SK-N-SH treated with all-trans-retinoic acid at 6 μM for 48 hours (cell line): ENCODE measurements around the gene ABCC10.

Experiments
- BACH2 ChIP-seq: fragments of 250-450 bp; sonication (Bioruptor Pico); IDR thresholded peaks from 2 replicates; pipeline ENCODE4 v1.9.0; 2021; ENCODE audit warnings: mild to moderate bottlenecking, borderline replicate concordance
- GLIS3 ChIP-seq: fragments of 250-450 bp; sonication (Bioruptor Pico); IDR thresholded peaks from 2 replicates; pipeline ENCODE4 v1.5.0; 2020; ENCODE audit warnings: mild to moderate bottlenecking, moderate library complexity
- ISL1 ChIP-seq: fragments of 250-450 bp; sonication (Bioruptor Pico); IDR thresholded peaks from 2 replicates; pipeline ENCODE4 v2.1.2; 2022; ENCODE audit warnings: mild to moderate bottlenecking, moderate library complexity
- PPARA ChIP-seq: fragments of 250-450 bp; sonication (Bioruptor Pico); IDR thresholded peaks from 2 replicates; pipeline ENCODE4 v1.5.0; 2020; ENCODE audit warnings: mild to moderate bottlenecking, borderline replicate concordance
- RARB ChIP-seq: fragments of 250-450 bp; sonication (Bioruptor Pico); IDR thresholded peaks from 2 replicates; pipeline ENCODE4 v1.8.0; 2021; ENCODE audit warnings: mild to moderate bottlenecking, moderate library complexity
- TCF4 ChIP-seq: fragments of 250-450 bp; sonication (Bioruptor Pico); IDR thresholded peaks from 2 replicates; pipeline ENCODE4 v1.8.0; 2021; ENCODE audit warnings: mild to moderate bottlenecking, moderate library complexity, borderline replicate concordance
- ZFP3 ChIP-seq: fragments of 250-450 bp; sonication (Bioruptor Pico); IDR thresholded peaks from 2 replicates; pipeline ENCODE4 v1.5.0; 2020; ENCODE audit warnings: mild to moderate bottlenecking, moderate library complexity
- ZNF565 ChIP-seq: fragments of 450-650 bp; formaldehyde crosslinking; conservative IDR thresholded peaks from 2 replicates; pipeline ENCODE4 v1.5.0; 2020; ENCODE audit warnings: low read depth, mild to moderate bottlenecking, moderate library complexity
- TF ChIP-seq, protein P1 (sequence below): fragments of 250-450 bp; sonication (Bioruptor Pico); IDR thresholded peaks from 2 replicates; pipeline ENCODE4 v1.8.0; 2020; ENCODE audit warnings: mild to moderate bottlenecking, moderate library complexity, borderline replicate concordance
- TF ChIP-seq, protein P2 (sequence below): fragments of 250-450 bp; sonication (Bioruptor Pico); IDR thresholded peaks from 2 replicates; pipeline ENCODE4 v1.5.1; 2020; ENCODE audit warnings: low read depth, mild to moderate bottlenecking, moderate library complexity
- TF ChIP-seq, protein P3 (sequence below): fragments of 250-450 bp; sonication (Bioruptor Pico); IDR thresholded peaks from 2 replicates; pipeline ENCODE4 v1.5.1; 2021; ENCODE audit warnings: mild to moderate bottlenecking, moderate library complexity

DNA sequence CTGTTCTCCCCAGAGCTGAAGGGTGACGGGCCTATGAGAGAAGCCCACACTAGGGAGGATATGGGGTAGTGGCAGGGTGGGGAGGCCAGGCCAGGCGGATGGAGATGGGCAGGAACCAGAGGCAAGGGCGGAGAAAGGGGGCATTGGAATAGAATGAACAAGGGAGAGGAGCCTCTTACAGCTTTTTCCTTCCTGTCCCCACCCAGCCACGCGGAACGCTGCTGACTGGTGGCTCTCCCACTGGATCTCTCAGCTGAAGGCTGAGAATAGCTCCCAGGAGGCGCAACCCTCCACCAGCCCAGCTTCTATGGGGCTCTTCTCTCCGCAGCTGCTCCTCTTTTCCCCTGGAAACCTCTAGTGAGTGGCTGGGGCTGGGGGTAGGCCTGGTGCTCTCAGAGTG is 17.2 kb downstream of the ABCC10 start:
- TF ChIP-seq, protein P1, sequence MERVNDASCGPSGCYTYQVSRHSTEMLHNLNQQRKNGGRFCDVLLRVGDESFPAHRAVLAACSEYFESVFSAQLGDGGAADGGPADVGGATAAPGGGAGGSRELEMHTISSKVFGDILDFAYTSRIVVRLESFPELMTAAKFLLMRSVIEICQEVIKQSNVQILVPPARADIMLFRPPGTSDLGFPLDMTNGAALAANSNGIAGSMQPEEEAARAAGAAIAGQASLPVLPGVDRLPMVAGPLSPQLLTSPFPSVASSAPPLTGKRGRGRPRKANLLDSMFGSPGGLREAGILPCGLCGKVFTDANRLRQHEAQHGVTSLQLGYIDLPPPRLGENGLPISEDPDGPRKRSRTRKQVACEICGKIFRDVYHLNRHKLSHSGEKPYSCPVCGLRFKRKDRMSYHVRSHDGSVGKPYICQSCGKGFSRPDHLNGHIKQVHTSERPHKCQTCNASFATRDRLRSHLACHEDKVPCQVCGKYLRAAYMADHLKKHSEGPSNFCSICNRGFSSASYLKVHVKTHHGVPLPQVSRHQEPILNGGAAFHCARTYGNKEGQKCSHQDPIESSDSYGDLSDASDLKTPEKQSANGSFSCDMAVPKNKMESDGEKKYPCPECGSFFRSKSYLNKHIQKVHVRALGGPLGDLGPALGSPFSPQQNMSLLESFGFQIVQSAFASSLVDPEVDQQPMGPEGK (CRISPR knock-in tag): no peak
- TF ChIP-seq, protein P2, sequence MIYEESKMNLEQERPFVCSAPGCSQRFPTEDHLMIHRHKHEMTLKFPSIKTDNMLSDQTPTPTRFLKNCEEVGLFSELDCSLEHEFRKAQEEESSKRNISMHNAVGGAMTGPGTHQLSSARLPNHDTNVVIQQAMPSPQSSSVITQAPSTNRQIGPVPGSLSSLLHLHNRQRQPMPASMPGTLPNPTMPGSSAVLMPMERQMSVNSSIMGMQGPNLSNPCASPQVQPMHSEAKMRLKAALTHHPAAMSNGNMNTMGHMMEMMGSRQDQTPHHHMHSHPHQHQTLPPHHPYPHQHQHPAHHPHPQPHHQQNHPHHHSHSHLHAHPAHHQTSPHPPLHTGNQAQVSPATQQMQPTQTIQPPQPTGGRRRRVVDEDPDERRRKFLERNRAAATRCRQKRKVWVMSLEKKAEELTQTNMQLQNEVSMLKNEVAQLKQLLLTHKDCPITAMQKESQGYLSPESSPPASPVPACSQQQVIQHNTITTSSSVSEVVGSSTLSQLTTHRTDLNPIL: no peak
- TF ChIP-seq ZFP3 (CRISPR knock-in tag) (no peak), ZNF565 (CRISPR knock-in tag) (no peak), BACH2 (CRISPR knock-in tag) (no peak), TCF4 (CRISPR knock-in tag) (no peak), RARB (CRISPR knock-in tag) (no peak), PPARA (CRISPR knock-in tag) (no peak), GLIS3 (CRISPR knock-in tag) (no peak), ISL1 (CRISPR knock-in tag) (no peak)
- TF ChIP-seq, protein P3, sequence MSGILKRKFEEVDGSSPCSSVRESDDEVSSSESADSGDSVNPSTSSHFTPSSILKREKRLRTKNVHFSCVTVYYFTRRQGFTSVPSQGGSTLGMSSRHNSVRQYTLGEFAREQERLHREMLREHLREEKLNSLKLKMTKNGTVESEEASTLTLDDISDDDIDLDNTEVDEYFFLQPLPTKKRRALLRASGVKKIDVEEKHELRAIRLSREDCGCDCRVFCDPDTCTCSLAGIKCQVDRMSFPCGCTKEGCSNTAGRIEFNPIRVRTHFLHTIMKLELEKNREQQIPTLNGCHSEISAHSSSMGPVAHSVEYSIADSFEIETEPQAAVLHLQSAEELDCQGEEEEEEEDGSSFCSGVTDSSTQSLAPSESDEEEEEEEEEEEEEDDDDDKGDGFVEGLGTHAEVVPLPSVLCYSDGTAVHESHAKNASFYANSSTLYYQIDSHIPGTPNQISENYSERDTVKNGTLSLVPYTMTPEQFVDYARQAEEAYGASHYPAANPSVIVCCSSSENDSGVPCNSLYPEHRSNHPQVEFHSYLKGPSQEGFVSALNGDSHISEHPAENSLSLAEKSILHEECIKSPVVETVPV (CRISPR knock-in tag): no peak
